PC-3 (cell line): ENCODE data around the gene LRFN3.

Experiments
- EZH2phosphoT487 ChIP-seq: fragments of 300-600 bp; sonication (generic); IDR thresholded peaks from 2 replicates; pipeline ENCODE4 v1.6.1; 2018; ENCODE audit warnings: mild to moderate bottlenecking, antibody characterized with exemption, low read length, borderline replicate concordance
- TF ChIP-seq, protein P1 (sequence below): fragments of 300-600 bp; sonication (generic); conservative IDR thresholded peaks from 2 replicates; pipeline ENCODE4 v1.5.1; 2017; ENCODE audit warnings: antibody characterized with exemption, low read depth, mild to moderate bottlenecking, low read length

DNA sequence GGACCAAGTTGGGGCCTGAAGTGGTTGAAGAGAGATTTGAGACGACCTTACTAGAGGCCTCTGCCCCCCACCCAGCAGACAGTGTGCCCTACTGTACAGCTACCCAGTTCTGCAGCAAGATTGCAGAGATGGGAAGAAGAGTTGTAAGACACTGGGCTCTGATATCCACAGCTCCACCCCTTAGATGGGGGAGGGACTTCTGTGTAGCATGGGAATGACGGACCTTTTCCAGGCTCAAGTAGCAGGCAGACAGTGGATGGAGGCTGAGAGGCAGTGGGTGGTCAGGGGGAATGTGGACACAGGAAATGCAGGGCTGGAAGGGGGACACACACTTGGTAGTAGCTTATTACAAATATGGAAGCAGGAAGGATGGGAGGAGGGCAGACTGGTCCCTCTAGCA lies 13.0 kb downstream of the LRFN3 start:
- TF ChIP-seq, protein P1, sequence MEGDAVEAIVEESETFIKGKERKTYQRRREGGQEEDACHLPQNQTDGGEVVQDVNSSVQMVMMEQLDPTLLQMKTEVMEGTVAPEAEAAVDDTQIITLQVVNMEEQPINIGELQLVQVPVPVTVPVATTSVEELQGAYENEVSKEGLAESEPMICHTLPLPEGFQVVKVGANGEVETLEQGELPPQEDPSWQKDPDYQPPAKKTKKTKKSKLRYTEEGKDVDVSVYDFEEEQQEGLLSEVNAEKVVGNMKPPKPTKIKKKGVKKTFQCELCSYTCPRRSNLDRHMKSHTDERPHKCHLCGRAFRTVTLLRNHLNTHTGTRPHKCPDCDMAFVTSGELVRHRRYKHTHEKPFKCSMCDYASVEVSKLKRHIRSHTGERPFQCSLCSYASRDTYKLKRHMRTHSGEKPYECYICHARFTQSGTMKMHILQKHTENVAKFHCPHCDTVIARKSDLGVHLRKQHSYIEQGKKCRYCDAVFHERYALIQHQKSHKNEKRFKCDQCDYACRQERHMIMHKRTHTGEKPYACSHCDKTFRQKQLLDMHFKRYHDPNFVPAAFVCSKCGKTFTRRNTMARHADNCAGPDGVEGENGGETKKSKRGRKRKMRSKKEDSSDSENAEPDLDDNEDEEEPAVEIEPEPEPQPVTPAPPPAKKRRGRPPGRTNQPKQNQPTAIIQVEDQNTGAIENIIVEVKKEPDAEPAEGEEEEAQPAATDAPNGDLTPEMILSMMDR, result no peak
- no peak for TF ChIP-seq EZH2phosphoT487
